ENCODE data around the gene NTM.
A peak's percentile ranks its signal among the peaks of the same experiment; 100 is the strongest.

Gene NTM

DNA sequence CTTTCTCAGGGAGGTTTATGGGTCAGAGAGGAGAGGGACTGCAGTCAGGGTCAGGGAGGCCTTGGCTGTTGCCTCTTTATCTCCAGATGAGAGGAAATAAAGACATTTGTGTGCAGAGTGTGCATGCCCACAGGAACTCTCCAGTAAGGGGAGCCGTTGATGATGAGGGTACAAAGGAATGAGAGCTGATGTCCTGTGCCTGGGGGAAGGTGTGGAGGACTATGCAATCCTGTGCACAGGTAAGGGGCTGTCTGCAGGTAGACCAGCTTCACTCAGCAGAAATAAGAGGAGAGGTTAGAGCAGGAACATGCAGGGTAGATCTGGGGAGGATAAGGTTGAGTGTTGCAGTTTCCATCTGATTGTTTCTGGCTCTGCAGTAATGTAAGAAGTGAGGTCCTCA, 132.6 kb downstream of the NTM start:
- no peak overlapping the region for H3K4me3 ChIP-seq (ENCODE audit: low read depth, low read length)
- DNase-seq (ENCODE audit: low read depth) = no peak
- TF ChIP-seq, protein P1, sequence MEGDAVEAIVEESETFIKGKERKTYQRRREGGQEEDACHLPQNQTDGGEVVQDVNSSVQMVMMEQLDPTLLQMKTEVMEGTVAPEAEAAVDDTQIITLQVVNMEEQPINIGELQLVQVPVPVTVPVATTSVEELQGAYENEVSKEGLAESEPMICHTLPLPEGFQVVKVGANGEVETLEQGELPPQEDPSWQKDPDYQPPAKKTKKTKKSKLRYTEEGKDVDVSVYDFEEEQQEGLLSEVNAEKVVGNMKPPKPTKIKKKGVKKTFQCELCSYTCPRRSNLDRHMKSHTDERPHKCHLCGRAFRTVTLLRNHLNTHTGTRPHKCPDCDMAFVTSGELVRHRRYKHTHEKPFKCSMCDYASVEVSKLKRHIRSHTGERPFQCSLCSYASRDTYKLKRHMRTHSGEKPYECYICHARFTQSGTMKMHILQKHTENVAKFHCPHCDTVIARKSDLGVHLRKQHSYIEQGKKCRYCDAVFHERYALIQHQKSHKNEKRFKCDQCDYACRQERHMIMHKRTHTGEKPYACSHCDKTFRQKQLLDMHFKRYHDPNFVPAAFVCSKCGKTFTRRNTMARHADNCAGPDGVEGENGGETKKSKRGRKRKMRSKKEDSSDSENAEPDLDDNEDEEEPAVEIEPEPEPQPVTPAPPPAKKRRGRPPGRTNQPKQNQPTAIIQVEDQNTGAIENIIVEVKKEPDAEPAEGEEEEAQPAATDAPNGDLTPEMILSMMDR (IDR thresholded peaks at IDR 0.05; ENCODE audit: control insufficient read depth, extremely low read depth, insufficient read depth) = no peak

DNA sequence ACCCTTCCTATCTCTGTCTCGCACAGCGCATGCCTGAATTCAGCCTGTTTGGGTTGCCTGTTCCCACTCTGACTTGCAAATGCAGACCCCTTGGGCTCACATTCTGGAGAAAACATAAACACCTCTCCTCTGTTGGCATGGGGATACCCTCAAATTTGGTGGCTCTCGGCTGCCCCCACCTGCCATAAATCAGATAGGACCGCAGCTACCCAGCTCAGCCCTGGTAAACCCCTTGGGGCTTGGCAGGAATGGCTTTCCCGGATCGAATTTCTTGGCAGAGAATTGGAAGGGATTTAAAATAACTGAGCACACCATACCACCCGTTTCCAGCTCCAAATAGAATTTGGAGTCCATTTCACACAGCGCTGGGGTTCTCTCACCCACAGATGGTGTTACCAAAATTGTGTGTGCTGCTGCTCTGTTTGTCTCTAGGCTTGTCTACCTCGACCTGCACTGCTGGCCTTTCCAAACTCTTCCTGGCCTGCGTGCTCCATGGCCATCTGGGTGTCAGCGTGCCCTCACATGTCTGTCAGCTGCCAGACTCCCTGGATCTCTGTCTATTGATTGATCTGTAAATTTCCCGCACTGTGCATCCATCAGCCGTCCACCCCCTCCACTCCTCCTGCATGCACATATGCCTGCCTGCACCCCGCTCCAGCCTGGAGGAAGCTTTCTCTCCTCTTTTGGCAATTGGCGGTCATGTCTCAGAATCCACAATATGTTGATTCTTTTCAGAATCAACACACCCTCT, 134.0 kb downstream of the NTM start:
- no peak for DNase-seq (ENCODE audit: low read depth)
- TF ChIP-seq, protein P1 (IDR thresholded peaks at IDR 0.05; ENCODE audit: control insufficient read depth, extremely low read depth, insufficient read depth) = peak; percentile 62
- no peak overlapping the region for H3K4me3 ChIP-seq (ENCODE audit: low read depth, low read length)

DNA sequence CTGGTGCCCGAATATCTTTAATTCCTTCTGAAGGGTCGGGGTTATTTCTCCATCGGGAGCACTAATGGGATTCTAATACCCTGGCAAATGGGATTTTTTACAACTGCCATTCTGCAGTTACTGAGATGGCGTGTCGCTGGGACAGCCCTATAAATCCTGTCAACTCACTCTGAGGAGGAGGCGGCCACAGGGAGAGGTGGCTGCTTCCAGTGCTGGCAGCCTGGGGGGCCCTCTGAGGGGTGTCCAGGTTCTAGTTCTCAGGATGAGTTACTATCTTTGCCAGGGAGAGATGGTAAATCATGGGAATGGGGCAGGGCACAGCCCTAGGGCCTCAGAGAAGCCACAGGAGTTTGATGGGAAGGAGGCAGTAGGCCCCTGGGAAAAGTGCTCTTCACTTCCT, 135.9 kb downstream of the NTM start:
- no peak overlapping the region for H3K4me3 ChIP-seq (ENCODE audit: low read depth, low read length)
- TF ChIP-seq, protein P1 (IDR thresholded peaks at IDR 0.05; ENCODE audit: control insufficient read depth, extremely low read depth, insufficient read depth) = no peak
- DNase-seq (ENCODE audit: low read depth) = no peak

DNA sequence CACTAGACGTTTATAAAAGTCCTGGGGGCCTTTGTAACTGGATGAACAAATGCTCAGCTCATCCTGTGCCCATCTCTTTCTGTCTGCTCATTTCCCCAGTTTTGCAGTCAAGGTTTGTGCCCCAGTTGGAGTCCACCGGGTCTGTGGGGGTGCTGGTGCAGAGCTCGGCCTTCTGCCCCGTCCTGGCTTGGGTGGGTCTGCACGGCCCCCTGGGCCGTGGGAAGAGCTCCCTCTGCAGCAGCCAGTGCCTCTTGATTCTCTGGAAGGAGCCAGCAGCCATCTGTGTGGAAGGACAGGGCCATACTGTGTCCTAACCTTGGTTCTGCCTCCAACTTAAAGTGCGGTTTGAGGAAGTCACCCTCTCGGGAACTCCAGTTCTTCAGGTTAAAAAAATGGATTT, 140.2 kb downstream of the NTM start:
- no peak for DNase-seq (ENCODE audit: low read depth)
- H3K4me3 ChIP-seq (ENCODE audit: low read depth, low read length) = no peak overlapping the region
- TF ChIP-seq, protein P1 (IDR thresholded peaks at IDR 0.05; ENCODE audit: control insufficient read depth, extremely low read depth, insufficient read depth) = no peak

DNA sequence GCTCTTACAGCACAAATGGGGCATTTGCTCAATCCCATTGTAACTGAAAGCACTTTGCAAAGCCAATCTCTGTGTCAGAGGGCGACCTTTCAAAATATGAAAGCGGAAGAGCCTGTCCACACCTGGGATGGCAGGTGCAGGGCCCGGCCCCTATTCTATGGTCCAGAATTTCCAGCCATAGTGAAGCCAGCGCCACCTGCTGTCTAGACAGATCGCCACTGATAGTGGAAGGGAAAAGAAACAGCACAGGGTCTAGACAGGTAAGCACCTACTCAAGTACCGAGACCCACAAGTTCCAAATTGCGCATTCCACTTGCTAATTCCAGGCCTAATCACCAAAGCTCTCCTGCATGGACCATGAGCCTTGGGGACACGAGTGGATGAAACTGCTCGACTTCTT, 141.4 kb downstream of the NTM start:
- TF ChIP-seq, protein P1 (IDR thresholded peaks at IDR 0.05; ENCODE audit: control insufficient read depth, extremely low read depth, insufficient read depth) = peak; percentile 96
- peak; percentile 38 for DNase-seq (ENCODE audit: low read depth)
- no peak overlapping the region for H3K4me3 ChIP-seq (ENCODE audit: low read depth, low read length)

DNA sequence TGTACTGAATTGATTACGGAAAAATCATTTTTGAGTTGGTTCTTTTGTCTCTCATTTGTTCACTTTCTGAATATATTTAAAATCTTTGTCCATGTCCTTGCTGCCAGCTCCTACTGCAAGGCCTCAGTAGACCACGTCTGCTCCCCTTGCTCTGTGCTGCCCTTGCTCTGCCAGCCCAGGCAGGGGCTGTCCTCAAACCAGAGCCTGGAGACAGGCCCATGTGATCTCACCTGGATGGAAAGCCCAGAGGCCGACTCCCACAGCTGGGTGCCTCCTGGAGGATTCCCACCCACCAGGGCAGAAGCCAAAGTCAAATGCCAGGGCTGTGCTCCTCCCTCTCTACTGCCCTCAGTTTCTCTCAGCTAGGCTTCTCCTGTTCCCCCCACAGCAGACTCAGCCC, 141.8 kb downstream of the NTM start:
- H3K4me3 ChIP-seq (ENCODE audit: low read depth, low read length) = no peak overlapping the region
- TF ChIP-seq, protein P1 (IDR thresholded peaks at IDR 0.05; ENCODE audit: control insufficient read depth, extremely low read depth, insufficient read depth) = no peak
- no peak for DNase-seq (ENCODE audit: low read depth)

DNA sequence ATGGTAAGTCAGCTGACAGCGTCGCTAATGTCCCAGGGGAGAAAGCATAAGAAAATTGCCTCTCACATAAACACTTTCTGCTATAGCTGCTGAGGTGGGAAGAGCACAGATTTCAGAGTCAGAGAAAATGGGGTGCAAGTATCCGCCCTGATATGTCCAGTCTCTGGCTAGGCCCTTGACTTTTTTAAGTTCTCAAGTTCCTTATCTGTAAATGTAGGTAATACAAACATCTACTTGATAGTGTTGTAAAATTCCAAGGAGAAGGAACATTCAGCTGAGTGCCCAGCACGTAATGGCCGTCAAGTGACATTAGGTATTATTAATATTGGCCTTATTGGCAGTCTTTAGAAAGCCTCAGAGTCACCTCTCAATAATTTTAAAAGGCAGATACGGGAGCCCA, 143.6 kb downstream of the NTM start:
- TF ChIP-seq, protein P1 (IDR thresholded peaks at IDR 0.05; ENCODE audit: control insufficient read depth, extremely low read depth, insufficient read depth) = no peak
- no peak for DNase-seq (ENCODE audit: low read depth)
- H3K4me3 ChIP-seq (ENCODE audit: low read depth, low read length) = no peak overlapping the region
